Stimulated activated CD8-positive, alpha-beta memory T cell treated with anti-CD3 and anti-CD28 coated beads, Interleukin-4, amount 100 ng/mL, for 1 hour (primary cell): ENCODE data around the gene U2AF2.

ENCODE experiments used
- DNase-seq, 2 donors: peaks; one replicate each; pipeline ENCODE4 v3.0.0-alpha.2; 2020; ENCODE audit warnings: low read depth in 2 of 2, low spot score in 1 of 2

U2AF2 gene

DNA sequence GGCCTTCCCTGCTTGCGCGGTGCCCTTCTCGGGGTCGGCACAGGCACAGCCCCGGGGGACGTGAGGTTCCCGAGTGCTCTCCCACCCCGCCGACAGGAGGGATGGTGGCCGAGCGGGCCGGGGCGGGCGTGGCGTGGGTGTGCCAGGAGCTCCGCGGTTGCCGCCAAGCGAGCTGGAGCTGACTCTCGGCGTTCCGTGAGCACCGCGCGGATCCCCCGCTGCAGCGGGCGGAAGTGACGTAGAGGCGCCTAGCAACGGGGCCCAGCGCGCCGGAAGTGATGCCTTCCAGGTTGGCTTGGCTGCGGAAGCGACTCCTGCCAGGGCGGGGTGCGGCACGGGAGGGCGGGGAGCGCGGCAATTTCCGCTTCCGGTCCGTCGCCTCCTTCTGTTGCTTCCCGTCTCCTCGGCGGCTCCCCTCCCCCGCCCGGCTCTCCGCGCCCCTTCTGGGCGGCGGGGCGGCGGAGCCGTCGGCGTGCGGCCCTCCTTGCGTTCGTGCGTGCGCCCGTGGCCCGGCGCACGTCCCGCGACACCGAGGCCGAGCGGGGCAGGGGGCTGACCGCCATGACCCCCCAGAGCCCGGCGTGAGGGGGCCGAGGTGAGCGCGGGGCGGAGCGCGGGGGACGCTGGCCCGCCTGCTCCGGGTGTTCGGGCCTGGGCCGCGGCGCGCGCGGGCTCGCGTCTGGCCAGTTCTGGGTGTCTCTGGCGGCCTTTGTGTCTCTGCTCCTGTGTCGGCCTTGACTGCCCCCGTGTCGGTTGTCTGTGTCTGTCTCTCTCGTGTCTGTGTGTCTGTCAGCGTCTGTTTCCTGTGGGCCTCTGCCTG, 20.2 kb downstream of the U2AF2 start, which contains the start of gene EPN1:
EPN1 (plus strand) TSS at position 386 of the 820 bp plus-strand sequence. CDS start 3,402 bp downstream, outside the sequence.
- peak; percentile 94 to 98 for DNase-seq

DNA sequence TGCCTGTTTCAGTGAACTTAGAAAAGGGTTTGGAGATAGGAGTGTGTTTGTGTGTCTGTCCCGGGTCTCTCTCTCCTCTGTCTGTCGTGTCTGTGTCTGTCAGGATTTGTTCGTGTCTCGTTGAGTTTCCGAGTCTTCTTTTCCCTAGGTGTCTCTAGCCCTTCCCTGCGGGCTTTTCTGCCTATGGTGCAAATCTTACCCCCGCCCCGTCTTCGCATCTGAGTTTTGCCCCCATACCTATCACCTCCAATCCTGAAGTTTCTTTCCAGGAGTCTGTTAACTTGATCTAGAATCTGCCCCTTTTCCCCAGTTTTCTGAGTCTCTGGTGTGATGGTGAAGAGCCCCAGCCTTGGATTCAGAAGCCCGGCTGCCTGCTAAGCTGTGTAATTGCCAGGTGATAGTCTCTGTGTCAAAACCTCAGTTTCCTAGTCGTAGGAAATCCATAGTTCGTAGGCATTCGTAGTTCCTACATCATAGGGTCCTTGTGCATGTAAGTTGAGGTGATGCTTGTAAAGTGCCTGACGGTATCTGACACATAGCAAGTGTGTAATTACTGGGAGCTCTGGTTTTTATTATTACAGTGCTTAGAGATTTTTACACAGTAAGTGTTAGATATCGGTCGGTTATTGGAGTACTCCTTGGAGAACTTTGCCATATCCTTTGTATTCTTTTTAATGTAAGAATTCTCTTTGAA, 21.0 kb downstream of the U2AF2 start:
- DNase-seq, result no peak

DNA sequence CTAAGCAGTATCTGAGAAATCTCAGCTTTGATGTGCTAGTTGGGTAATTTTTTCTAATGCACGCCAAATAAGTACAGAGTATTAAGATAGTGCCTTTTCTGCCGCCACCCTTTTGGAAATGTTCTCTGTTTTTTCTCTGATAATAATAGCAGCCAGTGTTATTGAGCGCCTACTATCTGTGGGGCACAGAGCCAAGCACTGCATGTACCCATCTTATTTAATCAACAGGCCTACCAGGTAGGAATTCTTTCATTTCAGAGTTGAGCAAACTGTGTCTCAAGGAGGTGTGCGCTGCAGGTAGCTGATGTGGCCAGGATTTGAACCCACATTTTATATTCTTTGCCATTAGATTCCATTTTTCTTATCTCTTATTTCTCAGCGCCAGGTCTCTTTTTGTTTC, 21.5 kb downstream of the U2AF2 start:
- no peak for DNase-seq

DNA sequence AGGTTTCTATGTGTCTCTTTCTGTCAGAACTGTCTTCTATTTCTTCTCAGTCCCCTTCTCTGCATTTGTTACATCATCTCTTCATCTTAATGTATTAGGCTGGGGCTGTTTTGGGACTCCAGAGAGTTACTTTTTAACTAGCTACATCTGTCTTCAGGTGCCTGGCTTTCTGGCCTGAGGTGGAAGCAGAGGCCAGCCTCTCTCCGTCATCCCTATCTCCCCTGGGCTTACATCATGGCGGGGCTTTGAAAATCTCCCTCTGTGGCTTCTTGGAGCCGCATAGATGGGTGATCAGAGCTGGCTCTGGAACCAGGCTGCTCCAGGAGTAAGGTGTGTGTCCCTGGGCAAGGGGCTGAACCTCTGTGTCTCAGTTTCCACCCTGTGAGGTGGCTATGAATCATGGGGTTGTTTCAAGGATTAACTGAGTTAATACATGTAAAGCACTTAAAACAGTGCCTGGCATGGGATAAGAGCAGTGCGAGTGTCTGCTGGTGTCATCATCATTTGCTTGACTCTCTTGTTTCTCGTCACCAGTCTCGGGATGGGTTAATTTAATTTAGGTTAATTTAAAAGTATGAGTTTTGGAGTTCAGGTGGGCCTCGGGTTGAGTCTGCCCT, 22.2 kb downstream of the U2AF2 start:
- no peak for DNase-seq

DNA sequence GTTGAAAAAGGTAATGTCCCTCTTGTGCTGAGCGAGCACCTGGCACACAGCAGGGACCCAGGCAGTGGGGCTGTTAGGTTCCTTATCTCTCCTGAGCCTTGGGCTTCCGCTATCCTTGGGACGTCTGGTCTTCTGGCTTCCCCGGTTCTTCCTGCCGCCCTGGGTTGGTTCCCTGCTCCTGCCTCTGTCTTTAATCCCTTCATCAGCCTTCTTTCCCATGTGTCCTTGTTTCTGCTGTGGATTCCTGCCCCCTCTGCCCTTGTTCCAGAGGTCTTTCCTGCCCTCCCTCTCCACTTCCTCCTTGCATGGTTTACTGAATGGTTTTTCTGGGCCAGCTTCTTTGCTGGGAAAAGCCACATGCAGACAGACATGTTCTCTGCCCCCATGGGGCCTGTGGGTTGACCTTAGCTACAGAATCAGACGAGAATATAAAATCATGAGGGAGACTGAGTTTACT, 22.8 kb downstream of the U2AF2 start:
- no peak for DNase-seq

DNA sequence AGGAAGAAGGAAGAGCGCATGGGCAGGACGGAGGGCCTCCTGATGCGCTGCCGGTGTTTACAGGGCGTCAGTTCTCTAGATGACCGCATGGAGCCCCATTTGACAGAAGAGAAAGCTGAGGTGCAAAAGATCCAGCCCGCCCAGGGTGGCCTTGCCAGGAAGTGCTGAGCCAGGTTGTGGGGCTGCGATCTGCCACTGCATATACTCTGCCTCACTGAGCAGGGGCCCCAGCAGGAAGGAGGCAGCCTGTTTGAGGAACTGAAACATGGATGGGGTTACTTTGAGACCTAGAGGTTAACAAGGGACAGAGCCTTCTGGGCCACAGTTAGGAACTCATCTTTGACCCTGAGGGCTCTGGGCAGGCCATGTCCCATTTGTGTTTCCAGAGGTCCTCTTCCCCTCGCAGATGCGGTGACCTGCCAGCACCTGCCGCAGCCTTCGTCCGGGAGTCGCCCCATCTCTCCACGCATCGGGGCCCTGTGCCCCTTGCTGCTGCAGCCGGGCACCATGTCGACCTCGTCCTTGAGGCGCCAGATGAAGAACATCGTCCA, 23.4 kb downstream of the U2AF2 start:
- DNase-seq, result no peak

DNA sequence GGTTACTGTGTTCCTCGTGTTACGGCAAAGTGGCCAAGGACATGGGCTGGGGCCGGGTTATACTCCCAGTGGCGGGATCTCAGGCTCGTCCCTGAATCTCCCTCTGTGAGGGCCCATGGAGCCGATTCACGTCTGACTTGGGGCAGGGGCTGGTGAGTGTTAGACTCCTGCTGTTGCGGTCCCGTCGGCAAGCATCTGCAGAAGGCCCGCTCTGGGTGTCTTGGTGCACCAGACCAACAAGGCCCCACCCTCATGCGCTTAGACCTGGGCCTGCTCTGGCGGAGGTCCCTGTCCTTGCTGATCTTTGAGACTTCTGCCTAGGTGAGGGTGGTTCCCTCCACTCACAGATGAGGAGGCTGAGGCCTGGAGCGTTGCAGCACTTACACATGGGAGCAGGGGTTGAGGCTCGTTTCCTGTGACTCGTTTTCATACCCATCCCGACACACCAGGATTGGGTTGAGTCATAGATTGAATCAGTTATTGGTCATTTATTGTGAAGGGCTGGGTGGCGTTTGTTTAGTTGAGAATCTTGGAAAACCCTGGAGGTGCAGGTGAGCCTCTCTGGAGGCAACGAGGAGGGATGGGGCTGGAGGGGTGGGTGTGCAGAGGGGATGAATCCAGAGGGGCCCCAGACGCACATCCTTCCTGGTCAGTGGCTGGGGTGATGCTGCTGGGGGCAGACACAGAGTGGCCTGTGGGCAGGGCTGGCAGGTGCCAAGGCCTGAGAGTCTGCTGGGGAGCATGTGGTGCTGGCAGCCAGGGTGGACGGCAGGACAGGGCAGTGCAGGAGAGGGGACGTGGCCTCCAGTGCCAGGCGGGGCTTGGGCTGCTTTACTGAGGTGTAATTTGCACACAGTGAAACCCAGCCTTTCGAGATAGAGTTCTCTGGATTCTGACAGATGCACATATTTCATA, 24.8 kb downstream of the U2AF2 start:
- no peak for DNase-seq

DNA sequence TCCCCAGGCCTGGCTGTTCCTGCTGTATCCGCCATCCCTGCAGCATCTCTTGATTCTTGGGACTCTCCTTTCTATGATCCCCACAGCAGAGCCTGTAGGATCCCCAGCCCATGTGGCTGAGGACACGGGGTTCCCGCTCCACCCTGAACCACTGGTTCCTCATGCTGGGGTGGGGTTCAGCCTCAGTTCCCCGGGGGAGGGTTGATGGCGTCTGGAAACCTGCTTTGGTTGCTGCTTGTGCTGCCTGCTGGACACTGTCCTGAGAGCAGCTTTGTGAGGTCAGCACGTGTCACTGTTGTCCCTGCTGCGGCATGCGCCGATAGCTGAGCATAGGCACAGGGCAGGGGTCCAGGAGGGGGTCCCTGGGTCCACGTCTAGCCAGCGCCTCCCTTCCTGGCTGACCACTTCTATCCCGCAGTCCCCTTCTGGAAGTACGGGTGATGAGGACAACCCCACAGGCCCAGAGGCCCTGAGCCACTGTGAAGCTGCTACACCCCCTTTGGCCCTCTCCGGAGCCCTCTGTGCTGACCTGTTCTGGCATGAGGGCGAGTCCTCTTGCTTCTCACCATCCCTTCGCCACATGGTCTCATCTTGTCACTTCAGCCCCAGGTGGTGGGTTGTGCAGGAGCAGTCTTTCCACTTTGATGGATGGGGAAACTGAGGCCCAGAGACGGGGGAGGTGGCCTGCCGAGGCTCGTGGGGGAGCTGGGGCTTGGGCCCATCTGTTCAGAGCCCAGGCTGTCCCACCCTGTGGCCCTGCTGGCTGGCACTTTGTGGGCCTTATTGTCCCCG, 25.7 kb downstream of the U2AF2 start:
- DNase-seq, result no peak

DNA sequence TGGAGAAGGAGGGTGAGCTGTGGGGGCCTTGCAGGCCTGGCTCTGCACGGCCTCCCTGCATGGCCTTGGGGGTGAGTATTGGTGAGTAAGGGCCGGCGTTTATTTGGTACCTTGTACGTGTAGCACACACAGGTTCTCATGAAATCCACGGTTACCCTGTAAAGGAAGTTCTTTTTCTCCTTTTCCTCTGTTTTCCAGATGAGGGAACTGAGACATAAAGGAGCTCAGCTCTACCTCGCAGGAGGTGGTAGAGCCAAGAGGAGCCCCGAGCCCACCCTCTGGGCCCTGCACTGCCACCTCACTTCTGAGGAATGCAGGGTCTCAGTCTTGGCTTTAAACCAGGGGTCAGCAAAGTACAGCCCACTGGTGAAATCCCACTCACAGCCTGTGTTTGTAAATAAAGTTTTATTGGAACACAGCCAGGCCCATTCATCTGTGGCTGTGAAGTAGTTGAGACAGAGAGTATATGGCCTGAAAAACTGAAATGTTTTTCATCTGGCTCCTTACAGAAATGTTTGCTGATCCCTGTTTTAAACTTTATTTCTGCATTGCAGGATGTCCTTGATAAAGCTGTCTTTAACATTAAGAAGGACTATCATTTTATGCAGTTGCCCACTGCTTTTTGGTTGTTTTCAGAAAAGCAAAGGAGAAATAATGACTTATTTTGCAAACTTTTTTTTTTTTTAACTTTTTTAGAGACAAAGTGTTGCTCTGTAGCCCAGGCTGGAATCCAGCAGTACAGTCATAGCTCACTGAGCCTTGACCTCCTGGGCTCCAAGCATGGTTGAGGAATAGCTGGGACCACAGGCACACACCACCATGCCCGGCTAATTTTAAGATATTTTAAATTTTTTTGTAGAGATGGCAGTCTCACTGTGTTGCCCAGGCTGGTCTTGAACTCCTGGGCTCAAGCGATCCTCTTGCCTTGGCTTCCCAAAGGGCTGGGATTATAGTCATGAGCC, 26.6 kb downstream of the U2AF2 start:
- DNase-seq, result no peak

DNA sequence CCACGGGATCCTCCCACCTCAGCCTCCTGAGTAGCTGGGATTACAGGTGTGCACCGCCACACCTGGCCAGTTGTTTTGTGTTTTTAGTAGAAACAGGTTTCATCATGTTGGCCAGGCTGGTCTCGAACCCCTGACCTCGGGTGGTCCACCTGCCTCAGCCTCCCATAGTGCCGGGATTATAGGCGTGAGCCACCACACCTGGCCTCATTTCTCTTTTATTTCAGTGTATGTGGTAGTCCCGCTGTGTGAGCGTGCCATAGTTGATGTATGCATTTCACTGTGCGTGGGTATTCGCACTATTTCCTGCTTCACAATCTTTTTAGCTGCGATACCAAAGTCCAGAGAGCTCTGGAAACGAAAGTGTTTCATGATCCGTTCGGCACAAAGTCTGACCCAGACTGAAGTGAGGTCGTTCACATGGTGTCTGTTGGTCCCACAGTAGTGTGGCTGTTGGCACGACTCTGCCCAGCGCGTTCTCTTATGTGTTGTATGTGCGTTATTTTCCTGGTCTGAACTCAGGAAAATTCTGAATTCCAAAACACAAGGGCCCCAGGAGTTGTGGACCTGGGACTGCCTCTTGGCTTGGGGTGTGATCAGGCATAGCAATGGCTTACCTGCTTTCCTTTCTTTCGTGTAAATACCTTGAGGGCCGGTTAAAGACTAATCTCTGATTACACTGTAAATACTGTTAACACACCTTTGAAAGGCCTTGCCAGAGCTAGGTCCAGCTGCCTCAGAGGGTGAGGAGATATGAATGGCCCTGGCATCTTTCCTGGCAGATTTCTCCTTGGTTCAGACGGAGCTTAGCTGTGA, 28.8 kb downstream of the U2AF2 start:
- DNase-seq, result no peak

DNA sequence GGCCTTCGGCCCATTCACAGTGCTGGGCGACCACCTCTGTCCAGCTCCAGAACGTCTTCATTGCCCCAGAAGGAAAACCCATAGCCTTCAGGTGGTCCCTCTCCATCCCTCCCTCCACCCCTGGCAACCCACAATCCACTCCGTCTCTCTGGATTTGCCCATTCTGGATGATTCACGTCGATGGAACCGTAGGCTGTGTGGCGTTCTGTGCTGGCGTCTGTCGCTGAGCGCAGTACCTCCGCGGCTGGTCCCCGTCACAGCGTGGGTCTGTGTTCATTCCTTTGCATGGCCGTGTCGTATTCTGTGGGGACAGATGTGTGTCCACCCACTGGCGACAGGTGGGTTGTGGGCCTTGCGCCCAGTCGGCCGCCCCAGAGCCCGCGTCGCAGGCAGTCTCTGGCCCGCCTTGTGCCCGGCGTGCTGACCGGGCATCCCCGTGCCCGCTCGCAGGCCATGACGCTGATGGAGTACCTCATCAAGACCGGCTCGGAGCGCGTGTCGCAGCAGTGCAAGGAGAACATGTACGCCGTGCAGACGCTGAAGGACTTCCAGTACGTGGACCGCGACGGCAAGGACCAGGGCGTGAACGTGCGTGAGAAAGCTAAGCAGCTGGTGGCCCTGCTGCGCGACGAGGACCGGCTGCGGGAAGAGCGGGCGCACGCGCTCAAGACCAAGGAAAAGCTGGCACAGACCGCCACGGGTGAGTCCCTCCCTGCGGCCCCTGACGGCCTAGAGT, 30.3 kb downstream of the U2AF2 start:
- DNase-seq, result no peak

DNA sequence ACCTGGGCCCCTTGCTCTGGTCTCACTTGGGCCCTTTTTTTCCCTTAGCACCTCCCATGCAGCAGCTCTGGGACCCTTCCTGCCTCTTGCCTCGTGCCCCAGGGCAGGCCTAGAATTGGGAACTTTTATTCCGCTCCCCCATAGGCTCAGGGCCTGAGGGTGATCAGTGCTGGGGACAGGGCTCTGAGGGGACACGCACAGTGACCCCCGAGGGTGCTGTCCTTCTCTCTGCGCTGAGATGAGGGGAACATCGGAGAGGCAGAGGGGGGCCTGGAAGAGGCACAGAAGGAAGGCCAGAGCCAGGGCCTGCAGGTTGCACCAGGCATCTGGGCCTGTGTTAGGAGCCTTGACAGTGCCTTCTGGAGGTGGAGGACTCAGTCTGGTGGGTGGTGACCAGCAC, 30.9 kb downstream of the U2AF2 start:
- DNase-seq, result no peak

DNA sequence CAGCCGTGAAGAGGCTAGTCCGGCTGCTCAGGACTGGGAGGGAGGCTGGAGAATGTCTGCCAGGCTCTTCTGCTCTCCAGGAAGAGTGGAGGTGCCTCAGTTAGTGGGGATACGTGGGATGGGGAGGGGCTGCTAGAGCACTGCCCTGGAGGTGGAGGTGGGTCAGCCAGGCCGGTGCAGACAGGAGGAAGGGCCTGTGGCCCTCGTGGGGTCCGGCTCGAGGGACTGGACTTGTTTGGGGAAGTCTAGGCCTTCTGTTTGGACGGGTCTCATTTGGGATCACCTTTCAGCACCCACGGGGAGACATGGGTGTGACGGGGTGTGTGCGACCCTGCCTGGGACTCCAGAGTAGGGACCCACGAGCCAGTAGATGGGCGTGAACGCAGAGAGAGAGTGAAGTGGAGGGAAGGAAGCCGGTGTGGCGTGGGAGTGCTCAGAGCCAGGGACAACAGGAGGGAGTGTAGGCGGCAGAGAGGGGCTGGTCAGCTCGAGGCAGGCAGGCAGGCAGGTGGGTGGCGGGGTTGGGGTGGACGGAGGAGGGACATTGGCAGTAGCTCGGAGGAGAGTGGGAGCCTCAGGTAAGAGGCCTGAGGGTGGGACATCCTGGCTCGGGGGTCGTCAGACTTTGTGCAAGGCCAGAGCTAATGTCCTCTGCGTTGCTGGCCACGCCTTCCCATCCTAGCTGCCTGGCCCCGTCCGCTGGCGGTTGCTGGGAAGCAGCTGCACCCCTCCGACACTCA, 31.6 kb downstream of the U2AF2 start:
- no peak for DNase-seq

DNA sequence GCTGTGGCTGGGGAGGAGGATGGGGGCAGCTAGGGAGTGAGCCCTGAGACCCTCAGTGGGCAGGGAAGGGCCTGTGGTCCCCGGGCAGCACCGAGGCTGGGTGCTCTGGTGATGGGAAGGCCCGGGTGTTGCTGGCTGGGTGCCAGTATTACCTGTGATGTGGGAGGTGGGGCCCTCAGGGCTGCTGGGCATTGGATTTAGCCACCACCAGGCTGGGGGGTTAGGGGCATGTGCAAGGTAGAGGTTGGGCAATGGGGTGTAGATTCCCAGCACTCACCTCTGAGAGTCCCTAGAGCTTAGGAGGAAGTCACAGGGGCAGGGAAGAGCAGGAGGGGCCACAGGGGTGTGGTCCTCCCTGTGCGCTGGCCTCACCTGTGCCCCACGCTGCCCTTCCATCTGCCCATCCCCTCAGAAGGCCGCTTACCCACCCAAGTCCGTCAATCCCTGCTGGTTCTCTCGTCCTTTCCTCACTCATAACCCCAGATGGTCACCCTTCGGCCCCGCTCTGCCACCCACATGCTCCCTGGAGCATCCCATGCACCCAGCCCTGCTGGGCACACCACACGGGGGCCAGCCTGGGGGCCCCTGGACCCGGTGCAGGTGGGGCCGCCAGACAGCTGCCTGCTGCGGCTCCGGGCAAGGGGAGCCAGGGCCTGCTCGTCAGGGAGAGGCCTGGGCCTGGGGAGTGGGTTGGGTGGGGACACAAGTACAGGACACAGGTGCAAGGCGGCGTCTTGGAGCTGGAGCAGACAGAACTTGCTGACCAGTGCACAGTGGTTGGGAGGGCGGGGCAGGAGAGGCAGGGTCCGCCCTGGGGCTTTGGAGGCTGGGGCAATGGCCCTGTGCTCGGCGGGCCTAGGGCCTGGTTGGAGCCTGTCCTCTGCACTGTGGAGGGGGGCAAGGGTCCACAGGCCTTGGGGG, 32.7 kb downstream of the U2AF2 start:
- DNase-seq, result no peak

DNA sequence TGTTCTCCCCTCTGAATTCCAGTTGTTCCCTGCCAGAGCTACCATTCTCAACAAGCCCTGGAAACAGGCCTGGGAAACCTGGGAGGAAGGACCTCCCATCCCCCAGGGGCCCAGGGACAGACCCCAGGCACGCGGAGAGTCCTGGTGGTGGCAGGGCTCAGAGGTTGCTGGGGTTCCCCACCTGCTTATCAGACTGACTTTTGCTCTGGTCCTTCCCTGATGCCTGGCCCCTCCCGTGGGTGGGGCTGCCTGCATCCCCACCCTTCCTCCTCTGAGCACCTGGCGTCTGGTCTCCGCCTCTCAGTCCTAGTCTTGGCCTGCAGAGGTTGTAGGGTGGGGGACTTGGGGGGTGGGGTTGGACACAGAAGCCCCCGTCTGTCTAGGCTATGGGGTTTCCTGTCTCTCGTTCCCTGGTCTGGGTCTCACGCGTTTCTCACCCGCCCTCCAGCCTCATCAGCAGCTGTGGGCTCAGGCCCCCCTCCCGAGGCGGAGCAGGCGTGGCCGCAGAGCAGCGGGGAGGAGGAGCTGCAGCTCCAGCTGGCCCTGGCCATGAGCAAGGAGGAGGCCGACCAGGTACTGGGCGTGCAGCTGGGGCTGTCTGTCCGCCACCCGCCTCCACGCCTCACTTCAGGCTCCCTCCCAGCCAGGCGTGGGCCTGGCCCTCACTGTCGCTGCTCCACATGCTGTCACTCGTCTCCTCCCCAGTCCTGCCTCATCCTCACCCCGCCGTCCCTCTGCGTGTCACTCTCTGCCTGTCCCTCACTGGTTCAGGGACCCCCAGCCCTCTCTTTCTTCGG, 33.8 kb downstream of the U2AF2 start:
- DNase-seq, result no peak
